Neuronal stem cell (in vitro differentiated cells): ENCODE data around the gene PHACTR3.
"Not testable (repeated sequence)": the region's sequence is repeated elsewhere in the genome, so short reads cannot be mapped to it uniquely, and the experiment has no call there.

Experiments
- DNase-seq: peaks from one replicate; pipeline ENCODE4 v3.0.0-alpha.2; 2013; ENCODE audit warnings: low spot score
- H2AFZ ChIP-seq: one replicate; pipeline ENCODE4 v1.6.1; 2013; ENCODE audit warnings: mild to moderate bottlenecking, low read length, inconsistent platforms
- H2AK5ac ChIP-seq: 2 replicates; pipeline ENCODE4 v1.6.1; 2013; ENCODE audit warnings: low read depth, mild to moderate bottlenecking, inconsistent platforms, low read length, moderate library complexity, mixed read lengths
- H2BK120ac ChIP-seq: 2 replicates; pipeline ENCODE4 v1.6.1; 2013; ENCODE audit warnings: low read depth, mild to moderate bottlenecking, inconsistent platforms, low read length, moderate library complexity, mixed read lengths
- H2BK12ac ChIP-seq: one replicate; pipeline ENCODE4 v1.6.1; 2013; ENCODE audit warnings: low read length, inconsistent platforms
- H2BK15ac ChIP-seq: 2 replicates; pipeline ENCODE4 v1.6.1; 2013; ENCODE audit warnings: mild to moderate bottlenecking, low read length, inconsistent platforms, mixed read lengths
- H2BK5ac ChIP-seq: one replicate; pipeline ENCODE4 v1.6.1; 2013; ENCODE audit warnings: inconsistent platforms, mild to moderate bottlenecking, low read length, moderate library complexity
- H3K14ac ChIP-seq: one replicate; pipeline ENCODE4 v1.6.1; 2013; ENCODE audit warnings: low read length, inconsistent platforms
- H3K18ac ChIP-seq: 2 replicates; pipeline ENCODE4 v1.6.1; 2013; ENCODE audit warnings: low read length, inconsistent platforms
- H3K23ac ChIP-seq: 2 replicates; pipeline ENCODE4 v1.6.1; 2013; ENCODE audit warnings: low read depth, mild to moderate bottlenecking, mixed read lengths, low read length, inconsistent platforms; ENCODE audit not compliant: poor library complexity
- H3K27ac ChIP-seq: replicated peaks from 3 replicates; pipeline ENCODE4 v1.5.1; 2013; ENCODE audit warnings: low read length, inconsistent platforms
- H3K27me3 ChIP-seq, 3 experiments: 2 replicates each; pipeline ENCODE4 v1.6.1; 2013; ENCODE audit warnings: low read length in 3 of 3, mild to moderate bottlenecking in 2 of 3, inconsistent platforms in 1 of 3, low read depth in 1 of 3, mixed read lengths in 1 of 3, moderate library complexity in 1 of 3; ENCODE audit not compliant: control insufficient read depth in 3 of 3, insufficient read depth in 3 of 3
- H3K36me3 ChIP-seq, 2 donors: replicated peaks in 1 of 2; 2 replicates each; pipeline ENCODE4 v1.6.1; 2013; ENCODE audit warnings: low read length in 2 of 2; ENCODE audit not compliant: control insufficient read depth in 2 of 2, insufficient read depth in 2 of 2
- H3K4ac ChIP-seq: 2 replicates; pipeline ENCODE4 v1.6.1; 2013; ENCODE audit warnings: inconsistent platforms, mild to moderate bottlenecking, low read length, moderate library complexity
- H3K4me1 ChIP-seq, 2 donors: 1 replicate in 1 of 2; 2 replicates in 1 of 2; pipeline ENCODE4 v1.6.1; 2013; ENCODE audit warnings: low read length in 2 of 2, low read depth in 1 of 2; ENCODE audit not compliant: control insufficient read depth in 2 of 2, insufficient read depth in 1 of 2
- H3K4me2 ChIP-seq: one replicate; pipeline ENCODE4 v1.6.1; 2013; ENCODE audit warnings: mild to moderate bottlenecking, low read length, inconsistent platforms; ENCODE audit not compliant: insufficient read depth, poor library complexity, severe bottlenecking
- H3K4me3 ChIP-seq, 2 donors: 2 replicates each; pipeline ENCODE4 v1.5.1; 2013; ENCODE audit warnings: low read length in 2 of 2, mild to moderate bottlenecking in 2 of 2, inconsistent platforms in 1 of 2, moderate library complexity in 1 of 2
- H3K79me1 ChIP-seq: one replicate; pipeline ENCODE4 v1.6.1; 2013; ENCODE audit warnings: low read depth, mild to moderate bottlenecking, inconsistent platforms, low read length, moderate library complexity
- H3K9ac ChIP-seq: one replicate; pipeline ENCODE4 v1.6.1; 2013; ENCODE audit warnings: mild to moderate bottlenecking, low read depth, low read length, inconsistent platforms; ENCODE audit not compliant: poor library complexity
- H3K9me3 ChIP-seq, 2 donors: replicated peaks in 1 of 2; 2 replicates each; pipeline versions ENCODE3 to v1.6.1; 2013; ENCODE audit warnings: low read length in 2 of 2, mild to moderate bottlenecking in 2 of 2, inconsistent platforms in 1 of 2, low read depth in 1 of 2, mixed read lengths in 1 of 2, moderate library complexity in 1 of 2; ENCODE audit not compliant: control insufficient read depth in 2 of 2, insufficient read depth in 1 of 2
- H4K8ac ChIP-seq: one replicate; pipeline ENCODE4 v1.6.1; 2013; ENCODE audit warnings: low read depth, mild to moderate bottlenecking, inconsistent platforms, low read length, moderate library complexity
- H4K91ac ChIP-seq: one replicate; pipeline ENCODE4 v1.6.1; 2013; ENCODE audit warnings: low read length, low read depth, mild to moderate bottlenecking, inconsistent platforms; ENCODE audit not compliant: poor library complexity
- WGBS, 2 donors: extraction: QIAGEN DNeasy Blood & Tissue Kit; methylation state at CpG; one replicate each; pipeline ENCODE4 v1.1.7; 2013; ENCODE audit warnings: missing lambda C conversion rate in 2 of 2, mixed read lengths in 1 of 2; ENCODE audit not compliant: insufficient read length in 2 of 2, insufficient replicate concordance in 1 of 2; ENCODE audit errors: extremely low coverage in 2 of 2; 5-methylcytosine and 5-hydroxymethylcytosine counted together

Gene PHACTR3

DNA sequence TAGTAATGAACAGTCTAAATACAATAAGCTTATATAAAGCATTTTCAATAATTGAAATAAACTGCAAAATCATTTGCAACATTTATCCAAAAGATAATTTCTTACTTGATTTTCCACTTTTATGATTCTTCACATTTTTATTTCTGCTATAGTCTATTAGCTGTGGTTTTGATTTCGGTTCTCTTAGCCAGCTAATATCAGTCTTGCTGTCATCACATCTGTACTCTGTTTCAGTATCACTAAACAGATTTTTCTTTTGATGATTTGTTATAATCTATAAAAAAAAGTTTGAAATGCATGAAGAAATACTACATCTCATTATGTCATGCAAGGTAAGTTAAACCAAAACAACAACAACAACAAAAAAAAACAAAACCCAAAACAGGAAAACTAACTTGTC is 275.9 kb downstream of the PHACTR3 start:
- no peak overlapping the region for H2BK5ac ChIP-seq
- H3K9ac ChIP-seq: no peak overlapping the region
- H4K8ac ChIP-seq: no peak overlapping the region
- no peak overlapping the region for H3K4me3 ChIP-seq
- H2BK15ac ChIP-seq: no peak overlapping the region
- no peak overlapping the region for H3K23ac ChIP-seq
- no peak overlapping the region for H2AK5ac ChIP-seq
- no peak overlapping the region for H2BK12ac ChIP-seq
- no CpG with 5 or more reads among the region's 1 CpG for WGBS, 2 donors
- no peaks in the 10 kb centered on the region for H3K9me3 ChIP-seq
- no peak overlapping the region for H2AFZ ChIP-seq
- H3K36me3 ChIP-seq: no peaks in the 10 kb centered on the region
- no peak overlapping the region for H4K91ac ChIP-seq
- no peak overlapping the region for H3K27ac ChIP-seq
- no peak overlapping the region for H3K14ac ChIP-seq
- H3K79me1 ChIP-seq: no peaks in the 10 kb centered on the region
- peaks cover 0 to 2% (median 0%) of the 10 kb centered on the region in 3 experiments for H3K27me3 ChIP-seq
- no peak overlapping the region for H3K4ac ChIP-seq
- no peaks in the 10 kb centered on the region for H3K4me1 ChIP-seq
- no peak overlapping the region for H3K18ac ChIP-seq
- DNase-seq: no peak
- H3K4me2 ChIP-seq: no peak overlapping the region
- no peak overlapping the region for H2BK120ac ChIP-seq

DNA sequence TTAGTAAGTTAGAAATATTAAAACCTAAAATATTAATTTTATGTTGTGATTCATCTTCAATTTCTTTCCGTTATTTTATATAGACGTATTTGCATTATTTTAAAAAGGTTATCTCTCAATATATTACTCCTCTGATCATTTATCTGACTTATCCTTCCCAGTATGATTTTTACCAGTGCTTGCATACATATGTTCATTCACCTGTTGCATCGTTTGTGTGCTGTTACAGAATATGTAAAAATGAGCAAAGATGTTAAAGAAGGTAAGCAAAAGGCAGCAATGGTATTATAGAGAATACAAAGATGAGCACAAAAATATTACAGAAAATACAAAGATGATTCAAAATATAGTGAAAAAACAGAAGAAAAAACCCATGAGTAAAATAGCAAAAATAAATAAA is 280.2 kb downstream of the PHACTR3 start:
- H3K14ac ChIP-seq: no peak overlapping the region
- no peak overlapping the region for H2BK120ac ChIP-seq
- H3K27me3 ChIP-seq: no peaks in the 10 kb centered on the region
- H2AFZ ChIP-seq: no peak overlapping the region
- H3K27ac ChIP-seq: no peak overlapping the region
- H3K9ac ChIP-seq: no peak overlapping the region
- no peaks in the 10 kb centered on the region for H3K4me1 ChIP-seq
- H3K36me3 ChIP-seq: no peaks in the 10 kb centered on the region
- H3K9me3 ChIP-seq: no peaks in the 10 kb centered on the region
- no peak for DNase-seq
- no peak overlapping the region for H4K91ac ChIP-seq
- H3K4me3 ChIP-seq: no peak overlapping the region
- H3K4ac ChIP-seq: no peak overlapping the region
- H3K4me2 ChIP-seq: no peak overlapping the region
- H2BK5ac ChIP-seq: no peak overlapping the region
- H2BK15ac ChIP-seq: no peak overlapping the region
- no peak overlapping the region for H3K23ac ChIP-seq
- no peak overlapping the region for H2BK12ac ChIP-seq
- WGBS, 2 donors: no CpG with 5 or more reads among the region's 3 CpGs
- H3K18ac ChIP-seq: no peak overlapping the region
- H4K8ac ChIP-seq: no peak overlapping the region
- no peak overlapping the region for H2AK5ac ChIP-seq
- H3K79me1 ChIP-seq: no peaks in the 10 kb centered on the region

DNA sequence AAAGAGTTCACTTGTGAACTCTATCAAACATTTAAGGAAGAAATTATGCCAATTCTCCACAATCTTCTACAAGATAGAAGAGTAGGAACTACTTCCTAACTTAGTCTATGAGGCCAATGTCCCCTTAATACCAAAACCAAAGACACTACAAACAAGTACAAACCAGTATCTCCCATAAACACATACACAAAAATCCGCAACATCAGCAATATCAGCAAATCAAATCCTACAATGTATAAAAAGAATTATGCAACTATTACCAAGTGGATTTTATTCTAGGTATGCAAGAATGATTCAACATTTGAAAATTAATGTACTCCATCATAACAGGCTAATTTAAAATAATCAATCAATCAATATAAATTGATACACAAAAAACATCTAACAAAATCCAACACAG is 283.7 kb downstream of the PHACTR3 start:
- Histone ChIP-seq H3K4me3 (no peak overlapping the region), H3K23ac (no peak overlapping the region), H3K4me2 (no peak overlapping the region), H3K18ac (no peak overlapping the region), H2BK15ac (no peak overlapping the region), H3K4me1 (no peaks in the 10 kb centered on the region), H3K79me1 (no peaks in the 10 kb centered on the region), H3K14ac (no peak overlapping the region), H2AK5ac (no peak overlapping the region), H4K8ac (no peak overlapping the region), H3K9ac (no peak overlapping the region), H3K9me3 (no peaks in the 10 kb centered on the region), H4K91ac (no peak overlapping the region), H2BK12ac (no peak overlapping the region), H3K36me3 (no peaks in the 10 kb centered on the region), H2AFZ (no peak overlapping the region), H2BK5ac (no peak overlapping the region), H3K27me3 (peaks cover 0 to 3% (median 0%) of the 10 kb centered on the region in 3 experiments), H2BK120ac (no peak overlapping the region), H3K27ac (no peak overlapping the region), H3K4ac (no peak overlapping the region)
- WGBS, 2 donors: 100% methylated on average over 1 of the region's 1 CpG; no CpG with 5 or more reads in 1 of the 2 donors
- no peak for DNase-seq

GRCh38 chr20:59890035-59890434 is 285.7 kb downstream of the PHACTR3 start:
- H3K4me3 ChIP-seq: not testable (repeated sequence)

More at GRCh38 chr20:59890035-59890434, 285.7 kb downstream of the PHACTR3 start:
- not testable (repeated sequence) for DNase-seq, H3K4me2 ChIP-seq, H2AK5ac ChIP-seq, H3K9ac ChIP-seq, H2BK5ac ChIP-seq, H4K8ac ChIP-seq, H3K9me3 ChIP-seq, H3K36me3 ChIP-seq, H3K23ac ChIP-seq, H2BK15ac ChIP-seq, H2AFZ ChIP-seq, H2BK120ac ChIP-seq, H3K79me1 ChIP-seq, H3K4ac ChIP-seq, H2BK12ac ChIP-seq, H3K4me1 ChIP-seq, H3K14ac ChIP-seq, H3K27ac ChIP-seq, H3K18ac ChIP-seq, H4K91ac ChIP-seq
- H3K27me3 ChIP-seq: peaks cover 0 to 18% (median 0%) of the 10 kb centered on the region in 3 experiments
- no CpG with 5 or more reads among the region's 2 CpGs for WGBS, 2 donors
